ENCODE results near the gene TGIF2.

The TGIF2 gene

DNA sequence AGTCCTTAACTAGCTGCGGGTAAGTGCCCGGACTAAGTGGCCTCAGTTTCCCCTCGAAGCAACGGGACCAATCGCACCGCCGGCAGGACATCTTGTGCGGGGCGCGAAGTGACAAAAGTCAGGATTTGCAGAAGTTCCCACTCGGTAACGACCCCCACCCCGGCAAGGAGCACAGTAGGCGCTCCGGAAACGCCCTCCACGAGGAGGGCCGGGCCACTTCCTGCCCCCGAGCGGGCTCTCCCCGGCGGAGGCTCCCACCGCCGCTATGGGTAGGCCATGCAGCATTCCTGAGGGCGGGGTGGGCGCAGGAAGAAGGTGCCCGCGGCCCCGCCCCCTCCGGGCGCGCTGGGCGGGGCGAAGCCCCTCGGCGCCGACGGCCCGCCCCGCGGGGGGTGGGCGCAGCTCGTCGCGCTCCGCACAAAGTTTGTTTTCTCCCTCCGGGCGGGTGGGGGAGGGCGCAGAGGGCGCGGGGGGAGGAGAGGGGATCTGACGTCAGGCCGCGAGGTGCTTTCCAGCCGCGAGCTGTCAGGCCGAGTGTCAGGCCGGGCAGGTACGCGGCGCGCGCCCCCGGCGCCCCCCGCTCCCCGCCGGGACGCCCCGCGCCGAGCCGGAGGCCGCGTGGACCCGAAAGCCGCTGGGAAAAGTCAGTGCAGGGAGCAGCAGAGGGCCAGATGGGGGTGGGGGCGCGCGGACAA lies at the start of gene TGIF2:
Gene TGIF2, plus strand, starts transcription at position 495 of the 695 bp plus-strand sequence. CDS start 5,178 bp downstream, outside the sequence.
- DNase-seq: peak; percentile 91

DNA sequence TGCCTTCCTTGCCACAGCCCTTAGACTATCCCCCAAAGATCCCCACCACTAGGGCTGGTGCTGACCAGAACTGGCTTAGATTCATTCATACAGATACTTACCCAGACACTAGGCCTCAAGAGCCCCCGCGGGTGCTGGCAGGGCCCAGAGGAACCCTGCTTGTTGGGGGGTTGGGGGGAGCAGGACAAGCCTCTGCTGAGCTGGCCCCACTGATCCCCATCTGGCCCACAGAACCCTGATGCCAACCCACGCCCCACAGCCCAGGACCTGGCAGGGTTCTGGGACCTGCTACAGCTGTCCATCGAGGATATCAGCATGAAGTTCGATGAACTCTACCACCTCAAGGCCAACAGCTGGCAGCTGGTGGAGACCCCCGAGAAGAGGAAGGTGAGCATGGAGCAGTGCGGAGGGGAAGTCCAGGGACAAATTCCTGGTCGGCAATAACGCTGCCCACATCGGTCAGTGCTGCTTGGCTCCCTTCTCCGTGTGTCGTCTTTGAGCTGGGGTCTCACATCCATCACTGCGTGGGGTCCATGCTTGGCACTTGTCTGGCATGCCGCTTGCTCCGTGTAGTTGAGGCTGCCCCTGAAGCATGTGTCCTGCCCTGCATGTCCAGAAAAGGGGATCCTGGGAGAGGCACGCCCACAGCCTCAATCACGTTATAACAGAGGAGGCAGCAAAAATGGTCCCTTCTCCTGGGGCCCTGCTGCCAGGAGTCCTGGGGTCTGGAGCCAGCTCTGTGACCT lies 47.6 kb upstream of the TGIF2 start:
- DNase-seq: no peak

DNA sequence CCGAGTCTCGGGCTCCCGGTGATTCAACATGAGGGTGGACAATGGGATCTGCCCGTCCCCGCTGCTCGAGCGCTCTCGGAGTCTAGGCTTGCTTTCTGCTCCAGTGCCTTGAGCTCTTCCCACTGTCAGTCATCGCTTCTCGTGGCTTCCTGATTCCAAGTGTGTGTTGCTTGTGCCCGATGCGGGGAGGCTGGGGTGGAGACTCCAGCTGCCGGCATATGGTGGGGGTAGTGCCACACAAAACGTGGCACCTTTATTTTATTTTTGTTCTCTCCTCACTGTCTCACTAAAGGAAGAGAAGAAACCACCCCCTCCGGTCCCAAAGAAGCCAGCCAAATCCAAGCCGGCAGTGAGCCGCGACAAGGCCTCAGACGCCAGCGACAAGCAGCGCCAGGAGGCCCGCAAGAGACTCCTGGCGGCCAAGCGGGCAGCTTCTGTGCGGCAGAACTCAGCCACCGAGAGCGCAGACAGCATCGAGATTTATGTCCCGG lies 46.8 kb upstream of the TGIF2 start:
- no peak for DNase-seq

DNA sequence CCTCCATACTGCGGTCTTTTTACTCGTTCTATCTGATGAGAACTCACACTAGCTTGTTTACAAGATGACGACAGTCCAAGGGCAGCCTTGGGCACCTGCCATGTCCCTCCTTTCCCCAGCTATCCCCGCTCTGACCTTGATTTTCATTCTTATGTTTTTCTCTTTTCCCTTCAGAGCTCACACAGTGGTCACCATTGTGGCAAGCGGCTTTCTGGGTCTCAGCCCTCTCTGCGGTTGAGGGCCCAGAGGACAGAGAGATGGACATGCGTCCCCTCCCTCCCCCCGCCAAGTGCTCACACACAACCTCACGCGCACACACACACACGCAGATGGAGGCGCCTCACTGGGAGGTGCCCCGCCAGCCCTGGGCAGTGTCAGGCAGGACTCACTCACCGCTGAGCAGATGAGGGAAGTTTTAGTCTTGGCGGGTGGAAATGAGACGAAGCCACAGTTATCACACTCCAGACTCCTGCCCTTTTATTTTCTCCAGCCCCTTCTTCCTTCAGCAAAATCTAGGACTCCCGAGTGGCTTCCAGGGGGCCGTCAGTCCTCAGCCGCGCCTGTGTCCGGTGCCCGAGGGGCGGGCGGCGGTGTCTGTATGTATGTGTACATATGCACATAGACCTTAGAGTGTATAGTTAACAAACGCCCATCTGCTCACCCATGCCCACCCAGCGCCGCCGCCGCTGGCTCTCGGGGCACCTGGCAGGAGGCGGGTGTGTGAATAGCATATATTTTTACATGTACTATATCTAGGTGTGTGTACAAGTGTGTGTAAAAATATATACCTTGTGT lies 45.9 kb upstream of the TGIF2 start:
- DNase-seq: no peak

DNA sequence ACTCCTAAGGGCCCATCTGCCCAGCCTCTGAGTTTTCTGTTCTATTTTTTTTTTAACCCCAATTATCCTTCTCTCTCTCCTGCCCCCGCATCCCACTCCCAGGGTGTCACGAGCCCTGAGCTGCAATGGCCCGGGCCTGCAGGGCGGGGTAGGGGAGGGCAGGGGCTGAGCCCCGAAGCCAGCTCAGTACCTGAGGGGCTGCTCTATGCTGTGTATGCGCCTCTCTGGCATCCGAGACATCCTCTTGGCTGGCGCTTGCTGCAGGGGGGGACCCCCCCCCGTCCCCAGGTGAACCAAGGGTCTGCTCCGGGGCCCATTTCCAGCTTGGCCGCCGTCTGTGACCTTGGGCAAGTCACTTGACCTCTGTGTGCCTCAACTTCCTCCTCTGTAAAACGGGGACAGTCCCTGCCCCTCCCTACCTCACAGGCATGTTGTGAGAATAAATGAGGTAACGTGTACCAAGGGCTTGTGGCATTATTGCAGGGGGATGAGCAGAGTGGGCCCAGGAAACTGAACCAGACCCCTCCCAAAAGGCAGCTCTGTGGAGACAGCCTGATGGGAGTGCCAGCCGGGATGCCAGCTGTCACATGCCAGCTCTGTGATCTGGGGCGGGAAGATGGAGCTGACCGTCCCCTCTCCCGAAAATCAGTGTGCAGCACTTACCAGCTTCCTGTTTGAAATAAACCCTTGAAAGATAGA lies 45.1 kb upstream of the TGIF2 start:
- DNase-seq: no peak

DNA sequence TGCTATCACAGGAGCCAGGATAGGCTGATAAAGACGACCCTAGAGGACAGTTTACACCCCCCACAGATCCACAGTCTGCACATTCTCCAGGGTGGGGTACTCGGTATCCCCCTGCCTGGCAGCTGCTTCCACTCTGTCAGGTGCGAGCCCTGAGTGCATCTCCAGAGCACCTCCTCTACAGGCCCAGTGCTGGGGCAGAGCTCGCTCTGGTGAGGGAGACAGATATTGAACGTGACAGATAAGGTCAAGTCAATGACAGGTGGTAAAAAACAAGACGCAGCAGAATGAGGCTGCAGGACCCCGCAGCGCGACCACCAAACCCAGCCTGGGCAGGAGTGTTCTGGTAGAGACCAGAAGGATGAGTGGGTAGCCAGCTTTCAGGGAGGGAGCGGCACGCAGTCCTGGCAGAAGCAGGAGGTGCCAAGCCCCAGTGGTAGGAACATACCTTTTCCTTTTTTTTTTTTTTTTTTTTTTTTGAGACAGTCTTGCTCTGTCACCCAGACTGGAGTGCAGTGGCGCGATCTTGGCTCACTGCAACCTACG lies 44.5 kb upstream of the TGIF2 start:
- no peak for DNase-seq

DNA sequence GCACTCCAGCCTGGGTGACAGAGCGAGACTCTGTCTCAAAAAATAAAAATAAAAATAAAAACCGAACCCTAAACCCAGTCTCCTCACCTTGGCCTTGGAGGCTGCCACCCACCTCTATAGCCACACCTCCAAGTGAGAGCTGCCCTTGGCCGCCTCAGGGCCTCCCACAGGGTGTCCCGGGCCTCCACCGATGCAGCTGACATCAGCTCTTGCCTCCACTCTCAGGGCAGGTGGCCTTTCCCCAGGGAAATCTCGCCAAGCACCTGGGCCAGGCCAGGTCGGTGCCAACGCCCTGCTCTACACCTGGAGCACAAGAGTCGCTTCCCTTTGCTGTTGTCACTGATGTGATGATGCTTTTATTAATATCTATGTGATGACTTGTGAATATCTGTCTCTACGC lies 41.0 kb upstream of the TGIF2 start:
- DNase-seq: no peak

DNA sequence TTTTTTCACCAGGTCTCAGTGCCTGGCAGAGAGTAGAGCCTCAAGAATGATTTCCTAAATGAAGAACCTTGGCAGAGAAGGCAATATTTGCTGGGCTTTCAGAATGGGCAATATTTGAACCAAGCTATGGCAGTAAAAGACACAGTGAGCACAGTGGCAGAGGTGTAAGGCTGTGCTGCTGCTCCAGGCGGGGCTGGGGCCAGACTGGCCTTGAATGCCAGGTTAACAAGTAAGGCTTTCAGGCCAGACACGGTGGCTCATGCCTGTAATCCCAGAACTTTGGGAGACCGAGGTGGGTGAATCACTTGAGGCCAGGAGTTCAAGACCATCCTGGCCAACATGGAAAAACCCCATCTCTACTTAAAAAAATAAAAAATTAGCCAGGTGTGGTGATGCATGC lies 40.6 kb upstream of the TGIF2 start:
- DNase-seq: no peak

DNA sequence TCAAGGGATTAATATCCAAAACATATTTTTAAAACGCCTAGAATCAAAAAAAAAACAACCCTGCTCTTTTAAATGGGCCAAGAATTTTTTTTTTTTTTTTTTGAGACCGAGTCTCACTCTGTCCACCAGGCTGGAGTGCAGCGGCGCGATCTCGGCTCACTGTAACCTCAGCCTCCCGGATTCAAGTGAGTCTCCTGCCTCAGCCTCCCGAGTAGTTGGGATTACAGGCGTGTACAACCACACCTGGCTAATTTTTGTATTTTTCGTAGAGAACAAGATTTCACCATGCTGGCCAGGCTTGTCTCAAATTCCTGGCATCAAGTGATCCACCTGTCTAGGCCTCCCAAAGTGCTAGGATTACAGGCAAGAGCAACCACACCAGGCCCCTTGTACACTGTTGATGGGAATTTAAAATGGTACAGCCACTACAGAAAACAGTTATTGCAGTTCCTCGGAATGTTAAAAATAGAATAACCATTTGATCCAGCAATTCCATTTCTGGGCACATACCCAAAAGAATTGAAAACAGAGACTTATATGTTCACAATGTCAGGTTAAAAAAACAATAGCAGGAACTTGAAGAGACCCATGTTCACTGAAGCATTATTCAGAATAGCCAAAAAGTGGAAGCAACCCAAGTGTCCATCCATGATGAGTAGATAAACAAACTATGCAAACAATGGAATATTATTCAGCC lies 35.2 kb upstream of the TGIF2 start:
- DNase-seq: no peak

DNA sequence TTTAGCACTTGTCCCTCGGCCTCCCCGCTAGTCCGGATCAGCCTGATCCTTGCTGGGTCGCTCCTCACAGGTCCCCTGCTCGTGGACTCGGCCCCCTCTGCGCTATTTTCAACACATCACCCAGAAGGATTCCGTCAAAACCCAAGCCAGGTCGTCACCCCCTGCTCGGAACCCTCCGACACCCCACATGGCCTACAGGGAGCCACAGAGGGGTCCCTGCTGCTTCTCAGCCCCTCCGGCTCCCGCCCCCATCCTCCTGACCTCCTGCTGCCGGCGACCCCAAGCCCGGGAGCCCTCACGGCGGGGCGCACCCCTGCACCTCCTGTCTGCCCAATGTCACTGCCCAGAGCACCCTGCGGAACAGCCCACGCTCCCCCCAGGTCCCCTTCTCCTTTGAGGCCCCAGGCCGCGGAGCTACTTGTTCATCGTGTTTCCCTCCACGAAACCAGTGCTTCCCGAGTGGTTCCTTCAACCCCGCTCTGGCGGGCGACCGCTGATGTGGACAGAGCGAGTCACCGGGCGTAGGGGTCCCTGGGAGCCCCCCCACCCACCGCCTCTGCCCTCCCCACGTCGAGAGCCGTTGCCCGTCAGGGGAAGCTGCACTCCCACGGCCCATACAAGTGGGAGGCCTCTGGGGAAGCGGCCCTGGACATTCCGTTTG lies 32.7 kb upstream of the TGIF2 start:
- no peak for DNase-seq

DNA sequence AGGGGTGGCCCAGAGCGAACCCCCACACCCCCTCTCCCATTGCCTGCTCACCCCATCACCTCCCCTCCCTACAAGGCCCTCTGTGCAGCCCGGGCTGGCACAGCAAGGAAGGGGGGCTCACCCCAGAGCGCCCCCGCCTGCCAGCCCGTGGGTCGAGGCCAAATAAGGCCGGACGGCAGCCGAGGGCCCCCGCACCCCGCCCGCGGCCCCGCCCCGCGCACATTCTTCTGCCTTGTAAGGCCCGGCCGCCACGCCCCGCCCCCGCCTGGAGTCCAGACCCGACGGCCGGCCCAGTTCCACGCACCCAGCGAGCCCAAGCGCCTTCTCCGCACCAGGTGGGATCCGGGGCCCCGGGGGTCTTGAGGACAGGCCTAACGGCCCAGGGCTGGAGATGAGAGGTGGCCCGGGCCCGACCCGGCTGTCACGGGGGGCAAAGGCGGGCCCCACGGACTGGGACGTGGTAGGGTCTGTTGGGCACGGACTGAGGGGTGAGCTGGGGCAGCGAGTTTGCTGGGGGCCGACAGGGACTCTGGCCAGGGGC lies 32.1 kb upstream of the TGIF2 start, which contains the start of gene MYL9:
Gene MYL9, plus strand, starts transcription at position 293 of the 541 bp plus-strand sequence. CDS start 3,366 bp downstream, outside the sequence.
- DNase-seq: no peak

DNA sequence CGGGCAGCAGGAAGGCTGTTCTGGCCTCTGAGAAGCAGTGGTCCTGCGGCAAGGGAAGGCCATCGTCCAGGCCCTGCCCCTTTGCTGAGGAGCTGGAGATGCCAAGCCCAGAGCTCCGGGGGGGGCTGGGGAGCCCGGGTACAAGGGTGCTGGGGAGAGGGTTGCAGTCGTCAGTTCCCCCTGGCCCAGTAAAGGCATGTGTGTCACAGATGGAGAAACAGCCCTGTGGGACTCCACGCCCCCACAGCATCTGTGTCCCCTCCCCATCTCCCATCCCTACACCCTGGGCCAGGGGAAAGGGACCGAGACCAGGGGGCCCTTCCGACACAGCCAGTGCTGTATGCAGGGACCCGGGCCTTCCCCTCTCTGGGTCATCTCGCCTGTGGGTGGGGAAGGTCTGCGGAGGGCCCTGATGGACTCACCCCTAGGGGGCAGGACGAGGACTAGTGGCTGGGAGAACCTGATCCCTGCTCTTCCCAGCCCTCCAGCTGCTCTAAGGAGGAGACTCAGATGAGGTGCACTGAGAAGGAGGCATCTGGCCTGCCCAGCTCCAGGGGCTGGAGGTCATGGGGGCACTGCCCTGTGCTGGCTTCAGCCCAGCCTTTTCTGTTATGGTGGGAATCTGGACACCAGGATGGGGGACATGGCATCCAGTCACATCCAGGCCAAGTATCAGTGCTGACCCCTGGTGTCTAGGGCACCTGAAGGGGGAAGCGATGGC lies 31.5 kb upstream of the TGIF2 start:
- DNase-seq: no peak

DNA sequence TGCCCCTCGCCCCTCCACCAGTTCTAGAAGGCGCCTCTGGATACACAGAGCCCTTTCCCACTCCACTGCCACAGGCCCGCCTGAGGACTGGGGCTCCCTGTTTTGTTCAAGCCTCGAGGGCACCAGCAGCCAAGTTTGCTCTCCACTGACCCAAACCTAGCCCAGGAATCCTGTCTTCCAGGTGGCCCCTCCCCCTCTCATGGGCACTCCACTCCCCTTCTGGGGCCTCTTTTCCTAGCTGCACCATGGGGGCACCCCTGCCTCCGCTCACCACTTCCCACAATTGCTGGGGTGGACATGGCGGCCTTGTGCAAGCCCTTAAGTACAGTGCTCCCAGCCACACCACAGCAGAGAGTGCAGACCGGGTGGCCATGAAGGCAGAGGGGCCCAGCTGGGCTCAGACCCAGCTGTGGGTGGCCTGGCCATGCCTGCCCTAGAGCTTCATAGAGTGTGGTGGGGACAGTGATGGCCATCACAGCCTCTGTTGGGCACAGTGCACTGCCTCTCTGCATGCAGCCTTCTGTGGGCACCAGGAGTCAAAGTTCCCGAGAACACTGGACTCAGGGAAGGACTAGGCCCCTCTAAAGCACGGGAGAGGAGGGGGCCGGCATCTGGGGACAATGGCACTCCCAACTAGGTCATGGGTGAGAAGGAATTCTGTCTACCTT lies 30.7 kb upstream of the TGIF2 start:
- no peak for DNase-seq

DNA sequence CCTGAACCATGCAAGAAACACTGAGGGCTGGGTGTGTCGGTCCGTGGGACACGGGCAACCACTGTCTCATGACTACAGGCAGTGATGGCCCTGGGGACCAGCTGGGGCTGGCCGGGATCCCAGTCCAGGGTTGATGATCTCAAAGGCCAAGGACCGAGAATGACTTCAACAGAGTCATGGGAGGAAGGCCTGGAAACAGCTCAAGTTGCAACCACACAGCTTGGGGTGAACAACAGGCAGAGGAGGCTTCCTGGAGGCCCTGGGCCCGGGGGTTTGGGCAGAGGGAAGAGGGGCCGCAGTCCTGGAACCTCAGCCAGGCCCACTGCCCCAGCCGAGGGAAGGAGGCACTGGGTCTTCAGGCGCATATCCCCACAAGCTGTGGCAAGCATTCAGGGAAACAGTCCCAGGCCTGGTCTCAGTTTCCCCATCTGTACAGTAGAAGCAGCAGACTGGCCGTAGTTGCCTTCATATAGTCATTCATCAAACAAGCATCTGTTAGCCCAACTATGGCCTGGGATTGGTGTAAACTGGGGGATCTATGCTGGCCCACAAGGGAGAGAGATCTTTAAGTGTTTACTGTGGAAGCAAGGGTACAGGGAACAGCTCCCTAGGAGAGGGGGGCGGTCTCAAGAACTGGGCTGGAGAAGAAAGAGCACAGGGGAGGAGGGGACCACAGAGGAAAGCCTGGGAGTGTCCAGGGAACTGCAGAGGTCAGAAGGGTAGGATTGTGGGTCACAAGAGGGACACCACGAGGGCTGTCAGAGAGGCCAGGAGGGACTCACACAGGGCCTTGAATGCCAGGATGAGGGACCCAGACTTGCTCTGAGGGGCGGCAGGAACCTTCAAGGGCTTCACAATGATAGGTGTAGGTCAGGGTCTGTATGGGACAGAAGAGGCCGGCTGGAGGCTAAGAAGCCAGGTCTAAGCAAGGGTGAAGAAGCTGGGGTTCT lies 29.9 kb upstream of the TGIF2 start:
- no peak for DNase-seq

DNA sequence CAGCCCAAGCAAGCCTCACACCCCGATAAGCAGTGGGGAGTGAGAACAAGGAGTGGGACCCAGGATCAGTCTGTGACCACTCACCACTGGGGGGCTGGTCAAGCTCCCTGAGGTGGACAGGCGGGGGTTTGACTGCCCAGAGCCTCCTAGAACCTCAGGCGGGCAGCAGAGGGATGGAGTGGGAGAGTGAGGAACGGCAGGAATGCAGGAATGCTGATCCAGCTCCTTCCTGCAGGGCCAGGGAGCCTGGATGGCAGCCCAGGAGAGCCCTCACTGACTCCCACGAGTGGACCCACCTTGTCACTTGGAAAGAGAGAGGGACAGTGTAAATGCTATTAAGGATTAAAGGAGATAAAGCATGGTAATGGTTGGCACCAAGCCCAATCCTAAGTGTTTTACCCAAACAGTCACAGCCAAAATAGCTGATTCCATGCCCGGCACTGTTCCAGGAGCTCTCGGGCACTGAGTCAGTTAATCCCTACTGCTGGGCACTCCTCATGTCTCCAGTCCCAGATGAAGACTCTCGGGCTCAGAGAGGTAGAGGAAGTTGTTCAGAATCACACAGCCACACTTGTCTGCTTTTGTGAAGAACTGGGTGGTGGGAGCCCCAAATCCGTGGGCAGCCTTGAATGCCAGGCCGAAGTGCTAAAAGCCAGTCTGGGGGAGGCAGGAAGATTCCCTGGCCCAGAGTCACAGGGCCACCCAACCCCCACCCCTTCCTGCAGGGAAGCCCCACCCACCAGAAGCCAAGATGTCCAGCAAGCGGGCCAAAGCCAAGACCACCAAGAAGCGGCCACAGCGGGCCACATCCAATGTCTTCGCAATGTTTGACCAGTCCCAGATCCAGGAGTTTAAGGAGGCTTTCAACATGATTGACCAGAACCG lies 29.0 kb upstream of the TGIF2 start:
- no peak for DNase-seq

DNA sequence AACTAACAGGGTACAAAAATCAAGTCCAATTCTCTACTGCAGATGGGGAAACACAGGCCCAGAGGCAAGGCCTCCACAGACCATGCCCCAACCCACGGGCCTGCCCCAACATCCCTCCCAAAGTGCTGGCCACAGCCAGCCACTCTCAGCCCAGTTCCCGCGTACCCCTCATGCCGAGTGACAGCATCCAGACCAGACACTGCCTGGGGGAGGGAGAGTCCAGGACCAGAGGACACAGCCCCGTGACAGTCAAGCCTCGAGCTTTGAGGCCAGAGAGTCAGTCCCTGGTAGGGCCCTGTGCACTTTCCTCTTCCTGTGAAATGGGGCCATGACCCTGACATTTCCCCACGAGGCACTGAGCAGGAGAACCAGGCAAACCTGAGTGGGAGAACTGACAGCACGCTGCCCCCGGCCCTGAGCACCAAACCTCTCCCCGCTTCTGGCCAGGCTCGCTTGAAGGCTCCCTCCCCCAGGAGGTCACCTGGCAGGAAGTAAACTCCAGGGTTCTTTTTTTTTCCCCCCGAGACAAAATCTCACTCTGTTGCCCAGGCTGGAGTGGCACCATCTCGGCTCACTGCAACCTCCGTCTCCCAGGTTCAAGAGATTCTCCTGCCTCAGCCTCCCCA lies 27.2 kb upstream of the TGIF2 start:
- no peak for DNase-seq
